Ureter (tissue), 1 donor: ENCODE measurements around the gene PAK3. TPM values are rescaled to one million over a fixed set of nuclear protein-coding genes. Genes with fewer than 3 reads are reported as not detected.

Source experiments
- DNase-seq: peaks from one replicate; pipeline ENCODE4 v3.0.0-alpha.2; 2020; ENCODE audit warnings: low spot score
- total RNA-seq: library from RNA; stranded (reverse); gene quantifications from one replicate; pipeline ENCODE4 v1.2.4, GENCODE V29; 2023
- donor health status: DM: yes; HTN: yes; CAD: no.

PAK3 gene
- total RNA-seq, 1 donor from 2014 or later, result 7.6 TPM

GRCh38 chrX:111260451-111260850, 164.5 kb downstream of the PAK3 start:
- DNase-seq, result no peak

GRCh38 chrX:111262086-111262485, 166.1 kb downstream of the PAK3 start:
- no peak for DNase-seq

GRCh38 chrX:111264385-111264784, 168.4 kb downstream of the PAK3 start:
- no peak for DNase-seq

DNA sequence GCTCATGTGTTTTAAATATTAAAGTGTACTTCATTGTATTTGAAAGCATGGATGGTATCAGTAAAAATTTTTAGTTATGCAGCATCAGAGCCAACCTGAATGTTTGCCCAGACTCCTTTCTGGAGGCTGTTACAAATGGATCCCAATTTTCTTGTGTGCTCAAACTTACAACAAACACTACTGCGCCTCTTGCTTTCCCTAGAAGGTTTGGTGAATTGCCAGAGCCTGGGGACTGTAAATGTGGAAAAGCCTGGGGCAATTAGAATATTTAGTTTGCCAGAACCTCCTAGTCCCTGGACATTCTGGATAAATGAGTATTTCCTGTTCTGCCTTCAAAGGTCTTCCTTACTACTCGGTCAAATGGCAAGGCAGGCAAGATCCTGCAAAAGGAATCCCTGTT, 169.5 kb downstream of the PAK3 start:
- DNase-seq, result no peak

- no peak for DNase-seq
These were observed 172.5 kb downstream of the PAK3 start for GRCh38 chrX:111268506-111268905.

- no peak for DNase-seq
These were observed 174.3 kb downstream of the PAK3 start, which contains the start of gene CAPN6 for GRCh38 chrX:111270339-111270738. CAPN6 (minus strand) TSS chrX:111270483; CDS start chrX:111263936, 6,547 bp downstream.

Other genes with a start within 250 kb of the PAK3 start
- gene CAPN6, start 174.3 kb downstream of the PAK3 start, total RNA-seq, result 0.47 TPM